H1 (cell line): ENCODE data around the gene CAV1. TPM values are rescaled to one million over a fixed set of nuclear protein-coding genes. Genes with fewer than 3 reads are reported as not detected.

Experiments used
- CTCF ChIA-PET: fragments of 300-600 bp; sonication (Branson Sonifier 250); formaldehyde crosslinking; loops from one replicate; lab custom pipeline; 2021; ENCODE audit not compliant: partially characterized antibody; lab: Charles Lee
- POLR2A ChIA-PET: fragments of 300-600 bp; sonication (Branson Sonifier 250); formaldehyde crosslinking; loops from one replicate; lab custom pipeline; 2021; ENCODE audit warnings: inconsistent platforms; ENCODE audit not compliant: partially characterized antibody; lab: Charles Lee
- DNase-seq, 2 experiments: peaks; one replicate each; pipeline versions ENCODE4 v3.0.0 to v3.0.0-alpha.2; 2010 to 2022; ENCODE audit warnings: low spot score in 2 of 2, low read depth in 1 of 2, mixed read lengths in 1 of 2
- FAIRE-seq: peaks from 2 replicates; lab custom pipeline; 2011; peaks lifted over from hg19 to GRCh38; lab: Jason Lieb, UNC
- H2AFZ ChIP-seq: 2 replicates; pipeline ENCODE4 v1.8.1; 2012; ENCODE audit warnings: low read length, inconsistent platforms
- H2AK5ac ChIP-seq: 2 replicates; pipeline ENCODE4 v1.6.1; 2013; ENCODE audit warnings: low read depth, low read length
- H2BK120ac ChIP-seq: replicated peaks from 2 replicates; pipeline ENCODE3; 2013; ENCODE audit warnings: low read depth, low read length, inconsistent platforms
- H2BK12ac ChIP-seq: 2 replicates; pipeline ENCODE4 v1.6.1; 2013; ENCODE audit warnings: low read depth, low read length
- H2BK15ac ChIP-seq: 2 replicates; pipeline ENCODE4 v1.6.1; 2013; ENCODE audit warnings: low read length
- H2BK20ac ChIP-seq: 2 replicates; pipeline ENCODE4 v1.6.1; 2013; ENCODE audit warnings: low read length
- H2BK5ac ChIP-seq: 2 replicates; pipeline ENCODE4 v1.6.1; 2013; ENCODE audit warnings: low read depth, low read length
- H3K14ac ChIP-seq: 2 replicates; pipeline ENCODE4 v1.6.1; 2013; ENCODE audit warnings: inconsistent platforms; ENCODE audit not compliant: insufficient read length
- H3K18ac ChIP-seq: 2 replicates; pipeline ENCODE4 v1.6.1; 2013; ENCODE audit warnings: low read length; ENCODE audit errors: extremely low read depth
- H3K23ac ChIP-seq: 2 replicates; pipeline ENCODE4 v1.6.1; 2013; ENCODE audit warnings: inconsistent platforms; ENCODE audit not compliant: insufficient read length
- H3K23me2 ChIP-seq: 2 replicates; pipeline ENCODE4 v1.6.1; 2013; ENCODE audit warnings: low read depth, low read length
- H3K27ac ChIP-seq: 2 replicates; pipeline ENCODE4 v1.6.1; 2011; ENCODE audit warnings: low read depth, low read length, inconsistent platforms
- H3K27me3 ChIP-seq, 4 experiments: replicated peaks in 1 of 4; 1 replicate in 1 of 4; 2 replicates in 3 of 4; pipeline versions ENCODE4 v1.6.1 to v1.8.1; 2011 to 2013; ENCODE audit warnings: low read length in 3 of 4, mild to moderate bottlenecking in 3 of 4, inconsistent platforms in 2 of 4, mixed read lengths in 2 of 4, moderate library complexity in 1 of 4; ENCODE audit not compliant: control insufficient read depth in 3 of 4, insufficient read depth in 3 of 4; ENCODE audit errors: extremely low read depth in 1 of 4
- H3K36me3 ChIP-seq, 4 experiments: 2 replicates each; pipeline versions ENCODE4 v1.6.1 to v1.8.1; 2011 to 2013; ENCODE audit warnings: mild to moderate bottlenecking in 4 of 4, low read length in 3 of 4, moderate library complexity in 2 of 4, control low read depth in 1 of 4, inconsistent platforms in 1 of 4; ENCODE audit not compliant: insufficient read depth in 4 of 4, control insufficient read depth in 2 of 4
- H3K4ac ChIP-seq: replicated peaks from 2 replicates; pipeline ENCODE3; 2013; ENCODE audit warnings: low read length, low read depth, mixed read lengths, inconsistent platforms; ENCODE audit not compliant: insufficient read length
- H3K4me1 ChIP-seq, 4 experiments: replicated peaks in 1 of 4; 1 replicate in 1 of 4; 2 replicates in 3 of 4; pipeline versions ENCODE4 v1.6.1 to v1.8.1; 2011 to 2013; ENCODE audit warnings: low read length in 3 of 4, inconsistent platforms in 2 of 4, mixed read lengths in 1 of 4; ENCODE audit not compliant: insufficient read depth in 4 of 4, control insufficient read depth in 3 of 4
- H3K4me2 ChIP-seq, 2 experiments: 2 replicates each; pipeline versions ENCODE4 v1.6.1 to v1.8.1; 2011 to 2013; ENCODE audit warnings: low read depth in 2 of 2, low read length in 2 of 2, control low read depth in 1 of 2, inconsistent platforms in 1 of 2, mild to moderate bottlenecking in 1 of 2; ENCODE audit not compliant: insufficient read depth in 1 of 2
- H3K4me3 ChIP-seq, 4 experiments: fragments of 200-600, 300-600 bp in 1 of 4; sonication (generic), shearing (Covaris generic), sonication (Bioruptor Twin) in 1 of 4; 2 replicates each; pipeline versions ENCODE4 v1.5.1 to v1.8.1; 2011 to 2016; ENCODE audit warnings: low read length in 4 of 4, low read depth in 3 of 4, control low read depth in 2 of 4, inconsistent platforms in 2 of 4, mild to moderate bottlenecking in 2 of 4, mixed read lengths in 1 of 4, moderate library complexity in 1 of 4; ENCODE audit not compliant: insufficient read depth in 2 of 4; ENCODE audit errors: extremely low read depth in 1 of 4
- H3K56ac ChIP-seq: replicated peaks from 2 replicates; pipeline ENCODE3; 2013; ENCODE audit warnings: low read depth, mild to moderate bottlenecking, mixed read lengths, low read length, inconsistent platforms; ENCODE audit not compliant: insufficient read length
- H3K79me1 ChIP-seq: 2 replicates; pipeline ENCODE4 v1.6.1; 2013; ENCODE audit warnings: low read depth, low read length, control low read depth
- H3K79me2 ChIP-seq, 2 experiments: 2 replicates each; pipeline versions ENCODE4 v1.6.1 to v1.8.1; 2012 to 2013; ENCODE audit warnings: low read length in 2 of 2, mild to moderate bottlenecking in 2 of 2, inconsistent platforms in 1 of 2; ENCODE audit not compliant: insufficient read depth in 2 of 2, control insufficient read depth in 1 of 2
- H3K9ac ChIP-seq, 4 experiments: replicated peaks in 1 of 4; 1 replicate in 1 of 4; 2 replicates in 3 of 4; pipeline versions ENCODE4 v1.6.1 to v1.8.1; 2011 to 2013; ENCODE audit warnings: low read depth in 3 of 4, low read length in 3 of 4, control low read depth in 2 of 4, mild to moderate bottlenecking in 2 of 4, moderate library complexity in 2 of 4, inconsistent platforms in 1 of 4; ENCODE audit errors: extremely low read depth in 1 of 4
- H3K9me3 ChIP-seq, 2 experiments: 2 replicates each; pipeline versions ENCODE4 v1.6.1 to v1.8.1; 2012 to 2013; ENCODE audit warnings: mild to moderate bottlenecking in 2 of 2, moderate library complexity in 2 of 2, control low read depth in 1 of 2, inconsistent platforms in 1 of 2, low read depth in 1 of 2, low read length in 1 of 2, mixed read lengths in 1 of 2; ENCODE audit not compliant: insufficient read depth in 2 of 2
- H4K20me1 ChIP-seq, 2 experiments: replicated peaks in 1 of 2; 2 replicates each; pipeline versions ENCODE3 to v1.8.1; 2011 to 2013; ENCODE audit warnings: inconsistent platforms in 2 of 2, low read length in 2 of 2, mild to moderate bottlenecking in 1 of 2; ENCODE audit not compliant: insufficient read depth in 2 of 2, control insufficient read depth in 1 of 2
- H4K5ac ChIP-seq: 2 replicates; pipeline ENCODE4 v1.6.1; 2013; ENCODE audit warnings: low read length, low read depth, mixed read lengths, inconsistent platforms; ENCODE audit not compliant: insufficient read length
- H4K8ac ChIP-seq: 2 replicates; pipeline ENCODE4 v1.8.0; 2013; ENCODE audit warnings: mild to moderate bottlenecking, moderate library complexity, low read length, inconsistent platforms; ENCODE audit not compliant: insufficient read depth; ENCODE audit errors: extremely low read depth
- H4K91ac ChIP-seq: replicated peaks from 2 replicates; pipeline ENCODE3; 2013; ENCODE audit warnings: low read length, mixed read lengths, inconsistent platforms; ENCODE audit not compliant: insufficient read length
- JUND ChIP-seq: IDR thresholded peaks from 2 replicates; pipeline ENCODE4 v1.6.1; 2011; ENCODE audit warnings: mild to moderate bottlenecking, improper control_type of control experiment, low read length
- KDM5A ChIP-seq: fragments of 200-600 bp; IDR thresholded peaks from 2 replicates; pipeline ENCODE4 v1.7.1; 2012; ENCODE audit warnings: mild to moderate bottlenecking, low read length, inconsistent platforms, mixed read lengths
- RAD21 ChIP-seq, 2 experiments: IDR thresholded peaks in 1 of 2; conservative IDR thresholded peaks in 1 of 2; 2 replicates each; pipeline ENCODE4 v1.6.1; 2011; ENCODE audit warnings: low read depth in 2 of 2, low read length in 2 of 2, improper control_type of control experiment in 1 of 2, inconsistent platforms in 1 of 2, mild to moderate bottlenecking in 1 of 2, moderate library complexity in 1 of 2
- SUZ12 ChIP-seq: fragments of 200-600 bp; sonication (generic); IDR thresholded peaks from 2 replicates; pipeline ENCODE4 v1.6.1; 2012; ENCODE audit warnings: mild to moderate bottlenecking, inconsistent platforms, low read length, moderate library complexity, mixed read lengths
- WGBS, 2 experiments: shearing (Covaris generic) in 1 of 2; methylation state at CpG; one replicate each; pipeline versions ENCODE4 v1.1.6 to v1.1.7; 2013 to 2015; ENCODE audit warnings: low lambda C conversion rate in 2 of 2, mixed read lengths in 2 of 2, inconsistent platforms in 1 of 2, low coverage in 1 of 2, missing lambda C conversion rate in 1 of 2; ENCODE audit not compliant: insufficient replicate concordance in 2 of 2, insufficient coverage in 1 of 2, insufficient read length in 1 of 2; ENCODE audit errors: extremely low coverage in 1 of 2, missing lambda C conversion rate in 1 of 2; 5-methylcytosine and 5-hydroxymethylcytosine counted together
- polyA plus RNA-seq, 7 experiments: library from polyadenylated mRNA; depleted of rRNA in 3 of 7; stranded (reverse) in 5 of 7; unstranded in 2 of 7; fragments of >200 nt in 5 of 7; fragments of 200-250 nt in 2 of 7; gene quantifications; 1 replicate in 5 of 7; 2 replicates in 1 of 7; 4 replicates in 1 of 7; pipeline versions ENCODE4 v1.2.1 to v1.2.3, GENCODE V29; 2011 to 2013; ENCODE audit warnings: missing spikeins in 2 of 7, mixed read lengths in 2 of 7
- total RNA-seq: library from RNA; stranded (reverse); fragmentation: NEBNext Ultra II Directional; extraction: Animal tissue kit (Norgen Biotek cat#: 25700); gene quantifications from 2 replicates; pipeline ENCODE4 v1.2.1, GENCODE V29; 2021
- TF ChIP-seq, protein P1 (sequence below): IDR thresholded peaks from 2 replicates; pipeline ENCODE4 v1.6.1; 2011; ENCODE audit warnings: low read length, improper control_type of control experiment
- TF ChIP-seq, protein P2 (sequence below), 3 experiments: IDR thresholded peaks; 1 replicate in 2 of 3; 2 replicates in 1 of 3; pipeline versions ENCODE4 v1.5.1 to v1.6.1; 2011; ENCODE audit warnings: low read length in 3 of 3, mild to moderate bottlenecking in 3 of 3, inconsistent platforms in 2 of 3, low read depth in 1 of 3, moderate library complexity in 1 of 3; ENCODE audit not compliant: insufficient read depth in 1 of 3; ENCODE audit errors: control extremely low read depth in 1 of 3

The CAV1 gene
- total and polyA plus RNA-seq, 2 of the 8 experiments (the other 6 are each of a cell fraction or from before 2014, with no cell fraction given) = 16.3 to 21.8 TPM

GRCh38 chr7:116598278-116598677 lies 73.4 kb downstream of the CAV1 start:
- no peak overlapping the region for H3K4ac ChIP-seq
- no peak overlapping the region for H2BK15ac ChIP-seq
- H3K9me3 ChIP-seq = no peaks in the 10 kb centered on the region
- H3K4me1 ChIP-seq = peaks cover 0 to under 1% (median 0%) of the 10 kb centered on the region in 4 experiments; a peak in 2 of 7 replicates
- WGBS, 2 experiments = 94% methylated on average over 5 of the region's 5 CpGs; no CpG with 5 or more reads in 1 of the 2 experiments
- H3K23me2 ChIP-seq = no peaks in the 10 kb centered on the region; the same call in 1 of the 2 replicates
- H4K5ac ChIP-seq = no peak overlapping the region
- no peak overlapping the region for H2AFZ ChIP-seq
- H3K4me3 ChIP-seq = no peak overlapping the region
- no peak overlapping the region for H2BK20ac ChIP-seq
- H2BK120ac ChIP-seq = no peak overlapping the region
- no peaks in the 10 kb centered on the region for H3K79me1 ChIP-seq
- FAIRE-seq (no peak), DNase-seq (no peak)
- no peak overlapping the region for H3K27ac ChIP-seq
- H3K56ac ChIP-seq = no peak overlapping the region
- H3K9ac ChIP-seq = no peak overlapping the region
- POLR2A ChIA-PET = no interaction called here
- H3K18ac ChIP-seq = no peak overlapping the region
- no peak overlapping the region for H3K23ac ChIP-seq
- CTCF ChIA-PET = interaction anchor here (0.7 to 1.5 kb wide), 4 partner anchors 12 to 435 kb away, joined by 3 to 4 read pairs (median 4); no protein-coding TSS in a partner anchor
- H3K4me2 ChIP-seq = no peak overlapping the region
- H3K36me3 ChIP-seq = no peaks in the 10 kb centered on the region
- H4K20me1 ChIP-seq = no peaks in the 10 kb centered on the region
- H4K8ac ChIP-seq = no peak overlapping the region
- TF ChIP-seq, protein P1, sequence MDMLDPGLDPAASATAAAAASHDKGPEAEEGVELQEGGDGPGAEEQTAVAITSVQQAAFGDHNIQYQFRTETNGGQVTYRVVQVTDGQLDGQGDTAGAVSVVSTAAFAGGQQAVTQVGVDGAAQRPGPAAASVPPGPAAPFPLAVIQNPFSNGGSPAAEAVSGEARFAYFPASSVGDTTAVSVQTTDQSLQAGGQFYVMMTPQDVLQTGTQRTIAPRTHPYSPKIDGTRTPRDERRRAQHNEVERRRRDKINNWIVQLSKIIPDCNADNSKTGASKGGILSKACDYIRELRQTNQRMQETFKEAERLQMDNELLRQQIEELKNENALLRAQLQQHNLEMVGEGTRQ = no peak
- TF ChIP-seq, protein P2, sequence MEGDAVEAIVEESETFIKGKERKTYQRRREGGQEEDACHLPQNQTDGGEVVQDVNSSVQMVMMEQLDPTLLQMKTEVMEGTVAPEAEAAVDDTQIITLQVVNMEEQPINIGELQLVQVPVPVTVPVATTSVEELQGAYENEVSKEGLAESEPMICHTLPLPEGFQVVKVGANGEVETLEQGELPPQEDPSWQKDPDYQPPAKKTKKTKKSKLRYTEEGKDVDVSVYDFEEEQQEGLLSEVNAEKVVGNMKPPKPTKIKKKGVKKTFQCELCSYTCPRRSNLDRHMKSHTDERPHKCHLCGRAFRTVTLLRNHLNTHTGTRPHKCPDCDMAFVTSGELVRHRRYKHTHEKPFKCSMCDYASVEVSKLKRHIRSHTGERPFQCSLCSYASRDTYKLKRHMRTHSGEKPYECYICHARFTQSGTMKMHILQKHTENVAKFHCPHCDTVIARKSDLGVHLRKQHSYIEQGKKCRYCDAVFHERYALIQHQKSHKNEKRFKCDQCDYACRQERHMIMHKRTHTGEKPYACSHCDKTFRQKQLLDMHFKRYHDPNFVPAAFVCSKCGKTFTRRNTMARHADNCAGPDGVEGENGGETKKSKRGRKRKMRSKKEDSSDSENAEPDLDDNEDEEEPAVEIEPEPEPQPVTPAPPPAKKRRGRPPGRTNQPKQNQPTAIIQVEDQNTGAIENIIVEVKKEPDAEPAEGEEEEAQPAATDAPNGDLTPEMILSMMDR (IDR thresholded peaks at IDR 0.05; ENCODE audit: control extremely low read depth in 1 of 3, insufficient read depth in 1 of 3, low read depth in 1 of 3, low read length in 3 of 3) = peak; percentile 37 to 52 (median 45)
- TF ChIP-seq SUZ12 (no peak), RAD21 (IDR thresholded peaks at IDR 0.05 in 1 of 2, conservative IDR thresholded peaks at IDR 0.05 in 1 of 2; ENCODE audit: low read depth in 2 of 2, low read length in 2 of 2) (peak; percentile 58 to 71), KDM5A (no peak), JUND (no peak)
- H3K14ac ChIP-seq = no peak overlapping the region
- no peak overlapping the region for H2BK12ac ChIP-seq
- H4K91ac ChIP-seq = no peak overlapping the region
- H3K79me2 ChIP-seq = 0 out of 4 replicates have a peak, but pooled peaks cover 0 to 2% of the 10 kb centered on the region in 2 experiments
- H2BK5ac ChIP-seq = no peak overlapping the region
- no peak overlapping the region for H2AK5ac ChIP-seq
- no peaks in the 10 kb centered on the region for H3K27me3 ChIP-seq
